Purkinje cell (primary cell): ENCODE measurements around the gene LMAN1. TPM values are rescaled to one million over a fixed set of nuclear protein-coding genes. Genes with fewer than 3 reads are reported as not detected.

ENCODE experiments used
- polyA plus RNA-seq: library from polyadenylated mRNA; unstranded; fragments of >200 nt; fragmentation: Nextera tagmentation; gene quantifications from 2 replicates; pipeline ENCODE4 v1.2.1, GENCODE V29; 2014

LMAN1 gene
- polyA plus RNA-seq: 9.1 and 15.1 TPM in 2 replicates

GRCh38 chr18:59358712-59359575 lies at the start of gene LMAN1:
TSS of gene LMAN1 (minus strand) at chr18:59359265. CDS start at chr18:59359244, 21 bp downstream.

GRCh38 chr18:59318460-59319050 lies 40.5 kb downstream of the LMAN1 start, which contains the start of gene CPLX4:
TSS of gene CPLX4 (minus strand) at chr18:59318649. CDS start at chr18:59318462, 187 bp downstream.

Other genes starting within 250 kb of the LMAN1 start
- gene SEC11C, start 219.4 kb downstream of the LMAN1 start, polyA plus RNA-seq: 554 and 577 TPM in 2 replicates
- not detected in 2 replicates for gene GRP, start 139.1 kb downstream of the LMAN1 start, polyA plus RNA-seq
- not detected in 2 replicates for gene RAX, start 85.8 kb downstream of the LMAN1 start, polyA plus RNA-seq
- 0.69 and 1.4 TPM in 2 replicates for gene CPLX4, start 40.6 kb downstream of the LMAN1 start, polyA plus RNA-seq